ENCODE results near the gene CTNNA1. TPM values are rescaled to one million over a fixed set of nuclear protein-coding genes. Genes with fewer than 3 reads are reported as not detected.

The CTNNA1 gene
- total RNA-seq, 1 donor, result 327 TPM

- no peak overlapping the region for H3K4me3 ChIP-seq (ENCODE audit: low read depth, low read length)
- DNase-seq (ENCODE audit: low read depth), result no peak
- no peak for TF ChIP-seq CTCF (IDR thresholded peaks at IDR 0.05; ENCODE audit: insufficient read depth, low read length)
Observed at GRCh38 chr5:138844125-138844461, 90.9 kb downstream of the CTNNA1 start.

GRCh38 chr5:138844812-138845513 lies 91.7 kb downstream of the CTNNA1 start:
- no peak overlapping the region for H3K4me3 ChIP-seq (ENCODE audit: low read depth, low read length)
- TF ChIP-seq CTCF (IDR thresholded peaks at IDR 0.05; ENCODE audit: insufficient read depth, low read length), result no peak
- peak; percentile 90 for DNase-seq (ENCODE audit: low read depth)

GRCh38 chr5:138849439-138849838 lies 96.2 kb downstream of the CTNNA1 start:
- no peak overlapping the region for H3K4me3 ChIP-seq (ENCODE audit: low read depth, low read length)
- no peak for TF ChIP-seq CTCF (IDR thresholded peaks at IDR 0.05; ENCODE audit: insufficient read depth, low read length)
- peak; percentile 33 for DNase-seq (ENCODE audit: low read depth)

- H3K4me3 ChIP-seq (ENCODE audit: low read depth, low read length), result no peak overlapping the region
- no peak for DNase-seq (ENCODE audit: low read depth)
- no peak for TF ChIP-seq CTCF (IDR thresholded peaks at IDR 0.05; ENCODE audit: insufficient read depth, low read length)
Observed at GRCh38 chr5:138849882-138850281, 96.7 kb downstream of the CTNNA1 start.

- TF ChIP-seq CTCF (IDR thresholded peaks at IDR 0.05; ENCODE audit: insufficient read depth, low read length), result no peak
- H3K4me3 ChIP-seq (ENCODE audit: low read depth, low read length), result no peak overlapping the region
- no peak for DNase-seq (ENCODE audit: low read depth)
Observed at GRCh38 chr5:138850865-138851435, 97.7 kb downstream of the CTNNA1 start.

GRCh38 chr5:138853132-138853531 lies 99.9 kb downstream of the CTNNA1 start:
- TF ChIP-seq CTCF (IDR thresholded peaks at IDR 0.05; ENCODE audit: insufficient read depth, low read length), result no peak
- DNase-seq (ENCODE audit: low read depth), result no peak

GRCh38 chr5:138867011-138867410 lies 113.8 kb downstream of the CTNNA1 start:
- no peak for DNase-seq (ENCODE audit: low read depth)
- no peak overlapping the region for H3K4me3 ChIP-seq (ENCODE audit: low read depth, low read length)
- TF ChIP-seq CTCF (IDR thresholded peaks at IDR 0.05; ENCODE audit: insufficient read depth, low read length), result no peak

More at GRCh38 chr5:138853132-138853531, 99.9 kb downstream of the CTNNA1 start:
- no peak overlapping the region for H3K4me3 ChIP-seq (ENCODE audit: low read depth, low read length)
